Right renal pelvis (tissue), 4 donors: Measurements from ENCODE around the gene DIAPH2. TPM values are rescaled to one million over a fixed set of nuclear protein-coding genes. Genes with fewer than 3 reads are reported as not detected.
A peak's percentile ranks its signal among the peaks of the same experiment; 100 is the strongest.
"Not testable (repeated sequence)": the region's sequence is repeated elsewhere in the genome, so short reads cannot be mapped to it uniquely, and the experiment has no call there.

Source experiments
- DNase-seq, 4 donors: peaks; one replicate each; pipeline ENCODE4 v3.0.0-alpha.2; 2013; ENCODE audit warnings: low read depth in 4 of 4, low spot score in 3 of 4, missing footprints in 1 of 4
- polyA plus RNA-seq, 4 donors: library from polyadenylated mRNA; unstranded; fragments of 120-200 nt; gene quantifications; one replicate each; pipeline ENCODE4 v1.2.1, GENCODE V29; 2013; ENCODE audit not compliant: insufficient read length in 4 of 4

DIAPH2 gene
- polyA plus RNA-seq, 4 donors, result 7.8 to 9.6 (median 9.0) TPM

- not testable (repeated sequence) for DNase-seq
Measured at GRCh38 chrX:96714393-96714792, 29.8 kb downstream of the DIAPH2 start.

GRCh38 chrX:96715481-96715880, 30.8 kb downstream of the DIAPH2 start:
- no peak for DNase-seq

- no peak for DNase-seq
Measured at GRCh38 chrX:96719161-96719875, 34.7 kb downstream of the DIAPH2 start.

- DNase-seq, result no peak
Measured at GRCh38 chrX:96721354-96721753, 36.7 kb downstream of the DIAPH2 start.

- DNase-seq, result no peak
Measured at GRCh38 chrX:96722781-96723180, 38.1 kb downstream of the DIAPH2 start.

DNA sequence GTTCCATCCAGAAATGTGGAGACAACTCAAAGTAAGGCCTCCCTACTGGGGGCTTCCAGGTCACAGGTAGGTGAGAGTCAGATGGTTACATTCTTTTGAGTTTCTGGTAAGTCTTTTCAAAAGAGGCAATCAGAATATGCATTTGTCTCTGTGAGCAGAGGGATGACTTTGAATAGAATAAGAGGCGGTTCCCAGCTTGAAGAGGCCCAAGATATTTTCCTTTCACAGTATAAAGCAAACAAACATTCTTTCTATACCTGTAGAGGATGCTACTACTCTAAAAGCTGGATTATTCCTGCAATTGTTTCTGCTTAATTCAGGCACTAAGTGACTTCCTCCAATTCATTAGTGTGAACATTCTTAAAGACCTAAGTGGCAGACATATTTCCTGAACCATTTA, 44.4 kb downstream of the DIAPH2 start:
- no peak for DNase-seq

GRCh38 chrX:96729868-96730643, 45.4 kb downstream of the DIAPH2 start:
- DNase-seq, result no peak

DNA sequence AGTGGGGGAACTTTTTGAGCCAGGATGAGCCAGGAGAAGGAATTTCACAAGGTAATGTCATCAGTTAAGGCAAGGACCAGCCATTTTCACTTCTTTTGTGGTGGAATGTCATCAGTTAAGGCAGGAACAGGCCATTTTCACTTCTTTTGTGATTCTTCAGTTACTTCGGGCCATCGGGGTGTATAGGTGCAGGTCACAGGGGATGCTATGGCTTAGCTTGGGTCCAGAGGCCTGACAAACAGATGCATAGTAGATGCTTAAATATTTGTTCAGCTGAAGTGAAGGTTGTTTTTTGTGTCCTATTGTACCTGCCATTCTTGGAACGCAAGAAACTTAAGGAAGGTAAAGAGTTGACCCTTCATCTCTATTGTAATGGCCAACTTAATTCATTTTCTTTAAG, 46.4 kb downstream of the DIAPH2 start:
- DNase-seq, result not testable (repeated sequence)

DNA sequence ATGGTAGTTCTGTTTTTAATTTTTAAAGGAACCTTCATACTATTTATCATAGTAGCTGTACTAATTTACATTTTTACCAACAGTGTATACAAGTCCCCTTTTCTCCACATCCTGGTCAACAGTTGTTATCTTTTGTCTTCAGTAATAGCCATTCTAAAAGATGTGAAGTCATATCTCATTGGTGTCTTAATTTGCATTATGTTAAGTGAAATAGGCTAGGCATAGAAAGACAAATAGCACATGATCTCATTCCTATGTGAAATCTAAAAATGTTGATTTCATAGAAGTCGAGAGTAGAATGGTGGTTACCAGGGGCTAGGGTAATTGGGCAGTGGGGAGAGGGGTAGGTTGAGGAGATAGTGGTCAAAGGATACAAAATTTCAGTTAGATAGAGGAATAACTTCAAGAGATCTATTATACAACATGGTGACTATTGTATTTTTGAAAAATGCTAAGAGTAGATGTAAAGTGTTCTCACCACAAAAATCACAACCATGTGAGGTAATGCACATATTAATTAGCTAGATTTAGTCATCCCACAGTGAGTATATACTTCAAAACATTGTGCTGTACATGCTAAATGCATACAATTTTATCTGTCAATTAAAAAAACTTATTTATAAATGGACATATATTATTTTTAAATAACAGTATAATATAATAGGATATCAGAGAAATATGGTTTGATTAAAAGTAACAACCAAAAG, 58.9 kb downstream of the DIAPH2 start:
- no peak for DNase-seq

DNA sequence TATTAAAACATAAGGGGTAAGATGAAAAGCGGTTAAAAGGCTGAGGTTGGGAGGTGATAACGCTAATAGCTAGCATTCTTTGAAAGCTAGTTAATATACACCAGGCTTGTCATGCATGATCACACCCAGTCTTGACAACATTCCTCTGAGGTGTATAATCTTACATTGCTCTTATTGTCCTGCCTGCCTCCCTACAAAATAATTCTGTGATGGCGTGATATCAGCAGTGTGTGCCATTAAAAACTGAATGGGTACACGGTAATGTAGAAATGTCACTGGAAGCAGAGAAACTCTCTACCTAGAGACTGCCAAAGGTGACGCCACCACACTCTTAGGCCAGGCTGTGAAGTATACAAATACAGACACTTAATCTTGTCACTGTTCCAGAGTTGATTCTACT, 68.1 kb downstream of the DIAPH2 start:
- DNase-seq, result peak in 1 of 4 donors; percentile 1

DNA sequence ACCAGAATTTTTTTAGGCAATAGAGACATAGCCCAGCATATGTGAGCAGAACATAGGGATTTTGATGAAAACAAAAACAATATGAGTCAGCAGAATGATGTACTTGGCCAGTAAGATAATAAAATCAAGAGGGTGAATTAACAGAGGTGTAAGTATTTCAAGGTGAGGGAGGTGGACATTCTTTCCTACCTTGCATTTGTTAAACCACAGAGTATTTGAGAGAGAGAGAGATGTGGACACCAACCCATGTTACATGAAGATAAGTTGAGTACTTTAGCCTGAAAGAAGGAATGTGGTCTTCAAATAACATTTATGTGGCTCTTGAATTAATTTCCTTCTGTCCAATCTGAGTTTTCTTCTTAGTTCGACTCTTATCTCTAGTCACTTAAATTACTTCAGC, 68.6 kb downstream of the DIAPH2 start:
- DNase-seq, result no peak

DNA sequence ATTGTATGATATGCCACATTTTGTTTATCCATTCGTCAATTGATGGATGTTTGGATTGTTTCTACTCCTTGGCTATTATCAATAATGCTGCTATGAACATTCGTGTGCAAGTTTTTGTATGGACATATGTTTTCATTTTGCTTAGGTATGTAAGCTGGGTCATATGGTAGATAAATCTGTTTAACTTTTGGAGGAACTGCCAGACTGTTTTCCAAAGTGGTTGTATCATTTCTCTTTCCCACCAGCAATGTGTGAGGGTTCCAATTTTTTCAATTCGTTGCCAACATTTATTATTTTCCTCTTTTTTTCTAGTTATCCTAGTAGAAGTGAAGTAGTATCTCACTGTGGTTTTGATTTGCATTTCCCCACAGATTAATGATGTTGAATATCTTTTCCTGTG, 71.8 kb downstream of the DIAPH2 start:
- DNase-seq, result no peak

- DNase-seq, result no peak
Measured at GRCh38 chrX:96761566-96761965, 76.9 kb downstream of the DIAPH2 start.

DNA sequence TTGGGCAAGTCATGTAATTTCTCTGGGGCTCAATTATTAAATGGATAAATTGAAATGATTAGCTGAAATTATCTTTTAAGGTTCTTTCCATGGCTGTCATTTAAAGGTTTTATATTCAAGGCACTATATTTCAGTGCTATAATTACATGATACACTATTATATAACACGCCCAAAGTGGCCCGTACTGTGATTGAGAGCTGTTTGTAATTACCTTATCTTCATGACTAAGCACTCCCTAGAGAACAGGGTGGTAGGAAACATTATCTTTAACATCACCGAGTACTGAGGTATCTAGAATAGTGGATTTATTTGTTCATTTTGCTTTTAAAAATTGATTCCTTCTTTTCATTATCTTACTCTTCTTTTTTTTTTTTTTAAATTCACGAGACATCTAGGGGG, 79.0 kb downstream of the DIAPH2 start:
- DNase-seq, result no peak

GRCh38 chrX:96764864-96765263, 80.2 kb downstream of the DIAPH2 start:
- DNase-seq, result no peak

- no peak for DNase-seq
Measured at GRCh38 chrX:96770315-96770714, 85.7 kb downstream of the DIAPH2 start.

GRCh38 chrX:96771486-96771885, 86.8 kb downstream of the DIAPH2 start:
- DNase-seq, result no peak

DNA sequence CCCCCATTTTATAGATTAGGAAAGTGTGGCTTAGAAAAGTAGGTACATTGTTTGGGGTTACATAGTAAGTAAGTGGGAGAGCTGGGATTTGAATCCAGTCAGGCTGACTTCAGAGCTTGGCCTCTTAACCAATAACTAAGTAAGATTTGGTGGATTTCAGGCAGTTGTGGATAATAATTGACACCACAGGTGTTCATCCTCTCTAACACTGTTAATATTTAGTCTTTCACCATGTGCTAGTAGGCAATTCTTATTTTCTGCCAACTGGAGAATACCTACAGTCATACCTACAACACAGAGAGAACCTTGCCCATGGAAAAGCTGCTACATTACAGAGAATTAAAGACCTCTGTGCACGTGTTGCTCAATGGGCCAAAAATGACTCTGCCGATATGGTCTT, 89.5 kb downstream of the DIAPH2 start:
- DNase-seq, result no peak

GRCh38 chrX:96776966-96777365, 92.3 kb downstream of the DIAPH2 start:
- DNase-seq, result no peak

DNA sequence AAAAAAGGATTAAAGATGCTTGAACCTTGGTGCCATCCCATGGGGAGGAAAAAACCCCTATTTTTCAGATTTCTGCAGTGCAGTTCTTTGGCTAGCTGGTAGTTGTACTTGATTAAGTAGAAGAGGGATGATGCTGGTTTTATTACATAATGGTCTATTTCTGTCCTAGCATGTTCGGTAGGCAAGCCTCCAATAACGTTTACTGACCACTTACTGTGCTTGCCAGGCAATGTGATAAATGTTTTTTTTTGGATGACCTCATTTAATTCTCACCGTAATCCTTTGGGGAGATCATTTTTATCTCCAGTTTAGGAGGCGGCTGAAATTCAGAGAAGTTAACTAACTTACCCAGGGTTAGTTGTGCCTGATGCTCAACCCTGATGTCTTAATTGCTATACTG, 106.9 kb downstream of the DIAPH2 start:
- no peak for DNase-seq

DNA sequence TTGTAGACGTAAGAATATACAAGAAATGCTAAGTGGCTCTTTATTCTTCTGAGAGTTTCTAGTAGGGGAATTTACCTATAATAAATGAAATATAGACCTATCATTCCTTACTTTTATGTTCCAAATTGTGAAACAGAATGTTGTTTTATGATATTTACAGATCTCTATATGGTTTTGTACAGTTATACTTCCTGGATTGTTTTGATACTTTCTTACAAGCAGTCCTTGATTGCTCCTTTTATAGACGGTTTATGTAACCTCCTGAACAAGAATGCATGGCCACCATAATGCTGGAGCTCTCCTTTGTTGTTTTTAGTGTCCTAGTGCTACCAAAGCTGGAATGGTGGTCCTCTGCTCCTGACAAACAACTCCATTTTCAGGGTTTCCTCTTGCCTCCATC, 107.4 kb downstream of the DIAPH2 start:
- no peak for DNase-seq

- no peak for DNase-seq
Measured at GRCh38 chrX:96798982-96799381, 114.3 kb downstream of the DIAPH2 start.
